ENCODE results near the gene DNAH12. TPM values are rescaled to one million over a fixed set of nuclear protein-coding genes. Genes with fewer than 3 reads are reported as not detected.

Gene DNAH12
- total RNA-seq, 1 experiment from 2014 or later: 0.07 TPM

GRCh38 chr3:57572096-57572495, 28.0 kb upstream of the DNAH12 start:
- no peak for TF ChIP-seq EZH2 (IDR thresholded peaks at IDR 0.05; ENCODE audit: low read length, unreplicated experiment)
- TF ChIP-seq EZH2phosphoT487 (IDR thresholded peaks at IDR 0.05; ENCODE audit: borderline replicate concordance, low read length): no peak
- TF ChIP-seq CTCF (conservative IDR thresholded peaks at IDR 0.05; ENCODE audit: low read depth, low read length): no peak
- H3K9me2 ChIP-seq (replicated peaks; ENCODE audit: low read length): no peaks in the 10 kb centered on the region
- peaks cover 49% of the 10 kb centered on the region for H3K36me3 ChIP-seq (ENCODE audit: low read depth, low read length)
- intact Hi-C loops (cut with micrococcal nuclease): no loop called here
- H3K9ac ChIP-seq (ENCODE audit: low read length): no peak overlapping the region
- no peak overlapping the region for H3K4me2 ChIP-seq (ENCODE audit: low read length)
- H3K27me3 ChIP-seq (ENCODE audit: low read length): no peaks in the 10 kb centered on the region
- peaks cover 6% of the 10 kb centered on the region; the same call in 1 of the 2 replicates for H4K20me1 ChIP-seq (ENCODE audit: low read length)
- H3K79me2 ChIP-seq (ENCODE audit: low read length): peaks cover 17% of the 10 kb centered on the region; the same call in 1 of the 2 replicates
- H3K4me1 ChIP-seq (ENCODE audit: insufficient read depth, low read length): no peaks in the 10 kb centered on the region
- H3K27ac ChIP-seq (ENCODE audit: low read length): no peak overlapping the region
- no TSS peak for BruUV-seq (replicated peaks)
- H2AFZ ChIP-seq (ENCODE audit: low read length): no peak overlapping the region
- no peak for ATAC-seq
- no peaks in the 10 kb centered on the region for H3F3A ChIP-seq (ENCODE audit: low read length, unreplicated experiment)
- no peaks in the 10 kb centered on the region for H3K9me3 ChIP-seq (ENCODE audit: low read length)
- H3K4me3 ChIP-seq (ENCODE audit: low read length): no peak overlapping the region
- CTCF ChIA-PET: interaction anchor here (0.9 kb wide), 1 partner anchor 108 kb away, joined by 5 read pairs; no protein-coding TSS in a partner anchor
- DNase-seq: no peak
- POLR2A ChIA-PET (ENCODE audit: unreplicated experiment): no interaction called here

- no peaks in the 10 kb centered on the region for H3K4me1 ChIP-seq (ENCODE audit: insufficient read depth, low read length)
- no peak overlapping the region for H3K4me3 ChIP-seq (ENCODE audit: low read length)
- no peaks in the 10 kb centered on the region for H3K9me3 ChIP-seq (ENCODE audit: low read length)
- H3K9me2 ChIP-seq (replicated peaks; ENCODE audit: low read length): no peaks in the 10 kb centered on the region
- H3K36me3 ChIP-seq (ENCODE audit: low read depth, low read length): peaks cover 41% of the 10 kb centered on the region
- no peaks in the 10 kb centered on the region for H3F3A ChIP-seq (ENCODE audit: low read length, unreplicated experiment)
- H3K79me2 ChIP-seq (ENCODE audit: low read length): 0 out of 2 replicates have a peak, but pooled peaks cover 6% of the 10 kb centered on the region
- POLR2A ChIA-PET (ENCODE audit: unreplicated experiment): no interaction called here
- no peak overlapping the region for H2AFZ ChIP-seq (ENCODE audit: low read length)
- H3K9ac ChIP-seq (ENCODE audit: low read length): no peak overlapping the region
- H4K20me1 ChIP-seq (ENCODE audit: low read length): peaks cover 2% of the 10 kb centered on the region; the same call in 1 of the 2 replicates
- H3K27me3 ChIP-seq (ENCODE audit: low read length): no peaks in the 10 kb centered on the region
- DNase-seq (no peak), ATAC-seq (no peak)
- CTCF ChIA-PET: no interaction called here
- H3K27ac ChIP-seq (ENCODE audit: low read length): no peak overlapping the region
- BruUV-seq (replicated peaks): no TSS peak
- no peak overlapping the region for H3K4me2 ChIP-seq (ENCODE audit: low read length)
- intact Hi-C loops (cut with micrococcal nuclease): no loop called here
- TF ChIP-seq EZH2phosphoT487 (IDR thresholded peaks at IDR 0.05; ENCODE audit: borderline replicate concordance, low read length) (no peak), EZH2 (IDR thresholded peaks at IDR 0.05; ENCODE audit: low read length, unreplicated experiment) (no peak), CTCF (conservative IDR thresholded peaks at IDR 0.05; ENCODE audit: low read depth, low read length) (no peak)
Measured at GRCh38 chr3:57570878-57571277, 26.7 kb upstream of the DNAH12 start.

- TF ChIP-seq EZH2 (IDR thresholded peaks at IDR 0.05; ENCODE audit: low read length, unreplicated experiment): no peak
- no peak for TF ChIP-seq EZH2phosphoT487 (IDR thresholded peaks at IDR 0.05; ENCODE audit: borderline replicate concordance, low read length)
- TF ChIP-seq CTCF (conservative IDR thresholded peaks at IDR 0.05; ENCODE audit: low read depth, low read length): no peak
- H3K4me1 ChIP-seq (ENCODE audit: insufficient read depth, low read length): no peaks in the 10 kb centered on the region
- no peak overlapping the region for H3K27ac ChIP-seq (ENCODE audit: low read length)
- no peaks in the 10 kb centered on the region for H3K9me3 ChIP-seq (ENCODE audit: low read length)
- no peak overlapping the region for H3K9ac ChIP-seq (ENCODE audit: low read length)
- DNase-seq: no peak
- H4K20me1 ChIP-seq (ENCODE audit: low read length): no peaks in the 10 kb centered on the region
- BruUV-seq (replicated peaks): no TSS peak
- H3F3A ChIP-seq (ENCODE audit: low read length, unreplicated experiment): no peaks in the 10 kb centered on the region
- no peak overlapping the region for H2AFZ ChIP-seq (ENCODE audit: low read length)
- intact Hi-C loops (cut with micrococcal nuclease): no loop called here
- no peaks in the 10 kb centered on the region for H3K27me3 ChIP-seq (ENCODE audit: low read length)
- H3K9me2 ChIP-seq (replicated peaks; ENCODE audit: low read length): no peaks in the 10 kb centered on the region
- ChIA-PET POLR2A (ENCODE audit: unreplicated experiment) (no interaction called here), CTCF (no interaction called here)
- no peak overlapping the region for H3K4me3 ChIP-seq (ENCODE audit: low read length)
- ATAC-seq: no peak
- H3K4me2 ChIP-seq (ENCODE audit: low read length): no peak overlapping the region
- H3K36me3 ChIP-seq (ENCODE audit: low read depth, low read length): peaks cover 34% of the 10 kb centered on the region
- 0 out of 2 replicates have a peak, but pooled peaks cover 3% of the 10 kb centered on the region for H3K79me2 ChIP-seq (ENCODE audit: low read length)
Measured at GRCh38 chr3:57569859-57570450, 25.8 kb upstream of the DNAH12 start.
